GM20000 (cell line): Measurements from ENCODE around the gene PHLPP1.

Experiments used
- DNase-seq: peaks from one replicate; pipeline ENCODE4 v3.0.0; 2012; ENCODE audit warnings: low spot score
- CTCF ChIP-seq: IDR thresholded peaks from 2 replicates; pipeline ENCODE4 v1.5.1; 2012; ENCODE audit warnings: mild to moderate bottlenecking, control low read depth; ENCODE audit errors: extremely low read depth, missing control alignments

PHLPP1 gene

DNA sequence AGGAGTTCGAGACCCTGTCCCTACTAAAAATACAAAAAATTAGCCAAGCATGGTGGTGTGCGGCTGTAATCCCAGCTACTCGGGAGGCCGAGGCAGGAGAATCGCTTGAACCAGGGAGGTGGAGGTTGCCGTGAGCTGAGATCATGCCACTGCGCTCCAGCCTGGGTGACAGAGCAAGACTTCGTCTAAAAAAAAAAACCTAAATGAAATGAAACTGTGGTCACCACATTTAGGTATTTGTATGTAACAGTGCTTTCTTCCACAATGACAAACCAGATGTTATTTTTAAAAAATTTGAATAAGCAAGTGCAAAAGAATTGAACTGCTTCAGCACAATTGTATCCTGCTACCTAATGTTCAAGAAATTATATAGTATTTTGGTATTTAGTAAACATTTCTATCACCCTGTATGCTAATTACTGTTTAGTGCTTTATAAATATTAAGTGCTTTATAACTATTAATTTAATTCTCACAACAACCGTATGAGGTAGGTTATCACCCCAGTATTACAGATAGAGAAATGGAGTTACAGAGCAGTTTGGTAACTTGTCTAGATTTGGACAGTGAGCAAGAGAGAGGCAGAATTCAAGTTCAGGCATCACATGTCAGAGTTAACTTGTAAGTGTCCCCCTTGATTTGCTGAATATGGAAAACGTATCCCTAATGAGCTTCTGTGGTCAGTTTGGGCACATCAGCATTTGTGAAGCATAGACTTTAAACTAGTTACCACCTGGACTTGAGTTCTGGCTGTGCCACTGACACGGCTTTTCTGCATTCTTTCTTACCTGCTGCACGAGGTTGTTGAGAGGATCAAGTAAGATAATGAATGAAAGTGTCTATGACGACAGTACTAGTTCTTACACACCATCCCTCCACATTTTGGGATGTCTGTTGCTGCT is 14.4 kb downstream of the PHLPP1 start:
- no peak for TF ChIP-seq CTCF
- DNase-seq: peak; percentile 36

- DNase-seq: no peak
- TF ChIP-seq CTCF: no peak
Measured at GRCh38 chr18:62730941-62731340, 15.6 kb downstream of the PHLPP1 start.

- DNase-seq: no peak
- TF ChIP-seq CTCF: no peak
Measured at GRCh38 chr18:62732617-62733016, 17.3 kb downstream of the PHLPP1 start.

DNA sequence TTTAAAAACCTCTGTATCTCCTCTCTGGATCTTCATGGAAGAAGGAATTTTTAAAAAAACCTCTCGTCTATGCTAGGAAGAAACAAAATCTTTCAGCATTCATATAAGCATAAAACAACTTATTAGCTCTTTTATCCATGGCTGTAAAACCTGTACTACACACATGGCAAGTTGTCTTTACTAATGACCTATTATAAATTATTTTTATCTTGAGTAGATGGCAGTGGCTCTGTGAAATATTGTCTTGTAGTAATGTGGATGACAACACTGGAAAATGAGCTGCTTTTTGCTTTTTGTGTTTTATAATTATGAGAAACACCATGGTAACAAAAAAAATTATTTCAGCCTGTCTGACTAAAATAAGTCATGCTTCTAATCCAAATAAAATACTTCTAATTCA is 18.9 kb downstream of the PHLPP1 start:
- no peak for DNase-seq
- TF ChIP-seq CTCF: no peak

DNA sequence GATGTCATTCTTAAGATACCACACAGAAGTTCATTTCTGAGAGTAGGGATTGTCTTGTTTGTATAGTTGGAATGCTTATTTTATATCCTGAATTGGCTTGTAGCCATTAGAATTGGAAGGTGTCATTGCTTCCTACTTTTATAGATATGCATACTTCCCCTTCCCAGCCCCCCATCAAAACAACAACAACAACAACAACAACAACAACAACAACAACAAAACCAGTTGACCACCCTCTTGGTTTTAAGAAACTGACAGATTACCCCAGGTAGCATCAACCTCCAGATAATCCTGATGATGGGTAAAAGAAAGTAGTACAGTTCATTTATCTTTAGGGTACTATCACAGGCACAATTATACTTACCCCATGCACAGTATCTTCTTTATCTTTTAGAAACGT is 20.0 kb downstream of the PHLPP1 start:
- no peak for TF ChIP-seq CTCF

GRCh38 chr18:62736077-62736855 is 20.9 kb downstream of the PHLPP1 start:
- TF ChIP-seq CTCF: no peak
- no peak for DNase-seq

More for the DNA sequence above, 20.0 kb downstream of the PHLPP1 start:
- DNase-seq: no peak
